ENCODE data around the gene TREML4. TPM values are rescaled to one million over a fixed set of nuclear protein-coding genes. Genes with fewer than 3 reads are reported as not detected.

The TREML4 gene
- total RNA-seq (under 1 TPM in 1 of 2 donors, not detected in 1; 0.08 TPM), polyA plus RNA-seq (under 1 TPM in 1 of 2 donors, not detected in 1; 0.31 TPM)

- H3K9me3 ChIP-seq (ENCODE audit: control insufficient read depth in 4 of 4, low read length in 3 of 4): no peaks in the 10 kb centered on the region
- no peak within 1 kb of the TSS for H3K9ac ChIP-seq (ENCODE audit: low read depth in 1 of 2, low read length in 2 of 2)
- WGBS: 63% methylated on average over 5 of the region's 5 CpGs
- H3K36me3 ChIP-seq (ENCODE audit: control insufficient read depth in 4 of 4, insufficient read depth in 3 of 4, low read depth in 1 of 4, low read length in 3 of 4): no peaks in the 10 kb centered on the region
- TF ChIP-seq HNF4G (IDR thresholded peaks at IDR 0.05): no peak
- no peak for TF ChIP-seq REST (IDR thresholded peaks at IDR 0.05)
- no peak for TF ChIP-seq TAF1 (conservative IDR thresholded peaks at IDR 0.05)
- TF ChIP-seq EGR1 (IDR thresholded peaks at IDR 0.05; ENCODE audit: low read depth in 2 of 2): no peak
- H3K27me3 ChIP-seq (ENCODE audit: control insufficient read depth in 4 of 4, insufficient read depth in 4 of 4, low read length in 3 of 4): peaks cover 0 to 13% (median 0%) of the 10 kb centered on the region in 4 donors
- no peak for DNase-seq (ENCODE audit: low spot score)
- no peak within 1 kb of the TSS for H3K4me3 ChIP-seq (ENCODE audit: low read depth in 1 of 3, low read length in 3 of 3)
- H3K27ac ChIP-seq (ENCODE audit: low read depth in 1 of 2, low read length in 2 of 2): no peak within 1 kb of the TSS
- H3K4me1 ChIP-seq (ENCODE audit: control insufficient read depth in 4 of 4, insufficient read depth in 4 of 4, low read length in 3 of 4): no peaks in the 10 kb centered on the region
Measured at GRCh38 chr6:41228096-41228495, at the start of gene TREML4. Gene TREML4 (plus strand): TSS chr6:41228349. CDS start chr6:41228428, 79 bp downstream.

GRCh38 chr6:41179163-41179562 is 49.0 kb upstream of the TREML4 start:
- TF ChIP-seq ZBTB33 (IDR thresholded peaks at IDR 0.05): no peak
- TF ChIP-seq NR2F2 (IDR thresholded peaks at IDR 0.05): no peak
- TF ChIP-seq YY1 (IDR thresholded peaks at IDR 0.05): no peak
- TF ChIP-seq ATF3 (IDR thresholded peaks at IDR 0.05): no peak
- TF ChIP-seq EGR1 (IDR thresholded peaks at IDR 0.05; ENCODE audit: low read depth in 2 of 2): no peak

GRCh38 chr6:41181566-41181965 is 46.6 kb upstream of the TREML4 start:
- no peaks in the 10 kb centered on the region for H3K9me3 ChIP-seq (ENCODE audit: control insufficient read depth in 4 of 4, low read length in 3 of 4)
- TF ChIP-seq GABPA (IDR thresholded peaks at IDR 0.05 in 1 of 2, conservative IDR thresholded peaks at IDR 0.05 in 1 of 2) (no peak), CTCF (IDR thresholded peaks at IDR 0.05; ENCODE audit: low read depth, low read length, missing input control) (no peak), SP1 (IDR thresholded peaks at IDR 0.05) (no peak), NR2F2 (IDR thresholded peaks at IDR 0.05) (no peak), RXRA (IDR thresholded peaks at IDR 0.05) (no peak), ZBTB33 (IDR thresholded peaks at IDR 0.05) (no peak), EGR1 (IDR thresholded peaks at IDR 0.05; ENCODE audit: low read depth in 2 of 2) (no peak)
- no peak for DNase-seq (ENCODE audit: low spot score)
- H3K27ac ChIP-seq (ENCODE audit: low read depth in 1 of 2, low read length in 2 of 2): no peak overlapping the region
- WGBS: 85% methylated on average over 1 of the region's 1 CpG
- no peaks in the 10 kb centered on the region for H3K27me3 ChIP-seq (ENCODE audit: control insufficient read depth in 4 of 4, insufficient read depth in 4 of 4, low read length in 3 of 4)
- no peak overlapping the region for H3K9ac ChIP-seq (ENCODE audit: low read depth in 1 of 2, low read length in 2 of 2)
- no peaks in the 10 kb centered on the region for H3K36me3 ChIP-seq (ENCODE audit: control insufficient read depth in 4 of 4, insufficient read depth in 3 of 4, low read depth in 1 of 4, low read length in 3 of 4)
- H3K4me1 ChIP-seq (ENCODE audit: control insufficient read depth in 4 of 4, insufficient read depth in 4 of 4, low read length in 3 of 4): no peaks in the 10 kb centered on the region
- no peak overlapping the region for H3K4me3 ChIP-seq (ENCODE audit: low read depth in 1 of 3, low read length in 3 of 3)

More at GRCh38 chr6:41179163-41179562, 49.0 kb upstream of the TREML4 start:
- H3K4me3 ChIP-seq (ENCODE audit: low read depth in 1 of 3, low read length in 3 of 3): no peak overlapping the region
- H3K9me3 ChIP-seq (ENCODE audit: control insufficient read depth in 4 of 4, low read length in 3 of 4): no peaks in the 10 kb centered on the region
- DNase-seq (ENCODE audit: low spot score): no peak
- no peaks in the 10 kb centered on the region for H3K36me3 ChIP-seq (ENCODE audit: control insufficient read depth in 4 of 4, insufficient read depth in 3 of 4, low read depth in 1 of 4, low read length in 3 of 4)
- H3K27ac ChIP-seq (ENCODE audit: low read depth in 1 of 2, low read length in 2 of 2): no peak overlapping the region
- H3K27me3 ChIP-seq (ENCODE audit: control insufficient read depth in 4 of 4, insufficient read depth in 4 of 4, low read length in 3 of 4): no peaks in the 10 kb centered on the region
- H3K9ac ChIP-seq (ENCODE audit: low read depth in 1 of 2, low read length in 2 of 2): no peak overlapping the region
- WGBS: 65% methylated on average over 4 of the region's 4 CpGs
- no peaks in the 10 kb centered on the region for H3K4me1 ChIP-seq (ENCODE audit: control insufficient read depth in 4 of 4, insufficient read depth in 4 of 4, low read length in 3 of 4)
